Cardiac muscle cell (in vitro differentiated cells and primary cell): ENCODE measurements around the gene ZNF8. TPM values are rescaled to one million over a fixed set of nuclear protein-coding genes. Genes with fewer than 3 reads are reported as not detected.
"Not testable (repeated sequence)": the region's sequence is repeated elsewhere in the genome, so short reads cannot be mapped to it uniquely, and the experiment has no call there.

ENCODE experiments used
- DNase-seq, 2 donors: peaks; one replicate each; pipeline versions ENCODE4 v3.0.0 to v3.0.0-alpha.2; 2010 to 2017; ENCODE audit warnings: low read depth in 1 of 2, low spot score in 1 of 2
- H3K27ac ChIP-seq: fragments of 200-600 bp; sonication (generic); 2 replicates; pipeline ENCODE4 v1.5.1; 2016
- H3K27me3 ChIP-seq: fragments of 200-600 bp; sonication (generic); 2 replicates; pipeline ENCODE4 v1.6.0; 2016; ENCODE audit warnings: control low read depth
- H3K36me3 ChIP-seq: fragments of 200-600 bp; sonication (generic); 2 replicates; pipeline ENCODE4 v1.5.1; 2016; ENCODE audit warnings: control low read depth
- H3K4me1 ChIP-seq: fragments of 200-600 bp; sonication (generic); 2 replicates; pipeline ENCODE4 v1.8.1; 2017; ENCODE audit warnings: low read depth, mild to moderate bottlenecking, mixed run types
- H3K4me3 ChIP-seq: fragments of 200-600 bp; sonication (generic); 2 replicates; pipeline ENCODE4 v1.5.1; 2016; ENCODE audit warnings: mild to moderate bottlenecking
- H3K9me3 ChIP-seq: fragments of 200-600 bp; sonication (generic); 2 replicates; pipeline ENCODE4 v1.5.1; 2017; ENCODE audit warnings: low read depth, mild to moderate bottlenecking, control low read depth
- CTCF ChIP-seq: IDR thresholded peaks from 2 replicates; pipeline ENCODE4 v1.5.1; 2012; ENCODE audit warnings: low read depth, mild to moderate bottlenecking, low read length
- polyA plus RNA-seq: library from polyadenylated mRNA; unstranded; fragments of >200 nt; fragmentation: Nextera tagmentation; extraction: Ambion mirVana; gene quantifications from 2 replicates; pipeline ENCODE4 v1.2.1, GENCODE V29; 2016
- total RNA-seq: library from RNA; depleted of rRNA; stranded (reverse); fragments of >200 nt; gene quantifications from 2 replicates; pipeline ENCODE4 v1.2.3, GENCODE V29; 2016

Gene ZNF8
- total and polyA plus RNA-seq, 2 experiments from 2014 or later = 2.2 to 14.7 TPM

- Histone ChIP-seq H3K27ac (no peak overlapping the region), H3K27me3 (no peaks in the 10 kb centered on the region), H3K4me1 (no peaks in the 10 kb centered on the region), H3K36me3 (peaks cover 56% of the 10 kb centered on the region), H3K4me3 (no peak overlapping the region), H3K9me3 (peaks cover 23% of the 10 kb centered on the region)
- no peak for TF ChIP-seq CTCF
- no peak for DNase-seq
These were observed 26.6 kb upstream of the ZNF8 start for GRCh38 chr19:58252102-58252685.

DNA sequence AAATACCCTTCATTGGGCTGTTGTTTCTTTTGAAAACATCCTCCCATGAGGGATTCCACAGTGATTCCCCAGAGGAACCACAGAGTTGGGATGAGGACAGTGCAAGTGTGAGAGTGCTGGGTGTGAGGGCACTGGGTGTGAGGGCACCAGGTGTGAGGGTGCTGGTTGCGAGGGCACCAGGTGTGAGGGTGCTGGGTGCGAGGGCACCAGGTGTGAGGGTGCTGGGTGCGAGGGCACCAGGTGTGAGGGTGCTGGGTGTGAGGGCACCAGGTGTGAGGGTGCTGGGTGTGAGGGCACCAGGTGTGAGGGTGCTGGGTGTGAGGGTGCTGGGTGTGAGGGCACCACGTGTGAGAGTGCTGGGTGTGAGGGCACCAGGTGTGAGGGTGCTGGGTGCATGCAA, 20.5 kb upstream of the ZNF8 start:
- not testable (repeated sequence) for H3K4me1 ChIP-seq, H3K27me3 ChIP-seq, H3K4me3 ChIP-seq, H3K27ac ChIP-seq, DNase-seq
- H3K36me3 ChIP-seq = peaks cover 44% of the 10 kb centered on the region
- peaks cover 19% of the 10 kb centered on the region for H3K9me3 ChIP-seq

DNA sequence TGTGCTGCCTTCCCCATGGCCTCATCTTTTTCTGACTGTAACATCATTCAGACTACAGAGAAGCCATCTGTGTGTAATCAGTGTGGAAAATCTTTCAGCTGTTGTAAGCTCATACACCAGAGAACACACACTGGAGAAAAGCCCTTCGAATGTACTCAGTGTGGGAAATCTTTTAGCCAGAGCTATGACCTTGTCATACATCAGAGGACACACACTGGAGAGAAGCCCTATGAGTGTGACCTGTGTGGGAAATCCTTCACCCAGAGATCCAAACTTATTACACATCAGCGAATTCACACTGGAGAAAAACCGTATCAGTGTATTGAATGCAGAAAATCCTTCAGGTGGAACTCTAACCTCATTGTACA, 17.2 kb upstream of the ZNF8 start:
- no peak for DNase-seq
- H3K9me3 ChIP-seq = peaks cover 26% of the 10 kb centered on the region
- TF ChIP-seq CTCF = no peak
- no peak overlapping the region for H3K27ac ChIP-seq
- no peaks in the 10 kb centered on the region for H3K4me1 ChIP-seq
- H3K4me3 ChIP-seq = no peak overlapping the region
- H3K36me3 ChIP-seq = peaks cover 31% of the 10 kb centered on the region
- H3K27me3 ChIP-seq = no peaks in the 10 kb centered on the region

DNA sequence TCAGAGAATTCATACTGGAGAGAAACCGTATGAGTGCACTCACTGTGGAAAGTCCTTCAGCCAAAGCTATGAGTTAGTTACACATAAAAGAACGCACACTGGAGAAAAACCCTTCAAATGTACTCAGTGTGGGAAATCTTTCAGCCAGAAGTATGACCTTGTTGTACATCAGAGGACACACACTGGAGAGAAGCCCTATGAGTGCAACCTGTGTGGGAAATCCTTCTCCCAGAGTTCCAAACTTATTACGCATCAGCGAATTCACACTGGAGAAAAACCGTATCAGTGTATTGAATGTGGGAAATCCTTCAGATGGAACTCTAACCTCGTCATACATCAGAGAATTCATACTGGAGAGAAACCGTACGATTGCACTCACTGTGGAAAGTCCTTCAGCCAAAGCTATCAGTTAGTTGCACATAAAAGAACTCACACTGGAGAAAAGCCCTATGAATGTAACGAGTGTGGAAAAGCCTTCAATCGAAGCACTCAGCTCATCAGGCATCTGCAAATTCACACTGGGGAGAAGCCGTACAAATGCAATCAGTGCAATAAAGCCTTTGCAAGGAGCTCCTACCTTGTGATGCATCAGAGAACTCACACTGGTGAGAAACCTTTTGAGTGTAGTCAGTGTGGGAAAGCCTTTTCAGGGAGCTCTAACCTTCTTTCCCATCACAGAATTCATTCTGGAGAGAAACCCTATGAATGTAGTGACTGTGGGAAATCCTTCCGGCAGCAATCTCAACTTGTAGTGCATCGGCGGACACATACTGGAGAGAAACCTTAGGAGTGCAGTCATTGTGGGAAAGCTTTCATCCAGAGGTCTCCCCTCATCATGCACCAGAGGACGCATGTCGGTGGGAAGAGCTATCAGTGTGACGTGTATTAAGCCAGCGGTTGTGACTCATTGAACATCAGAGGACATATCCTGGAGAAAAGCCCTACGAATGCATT, 16.5 kb upstream of the ZNF8 start:
- Histone ChIP-seq H3K27ac (no peak overlapping the region), H3K4me1 (no peaks in the 10 kb centered on the region), H3K4me3 (no peak overlapping the region), H3K27me3 (no peaks in the 10 kb centered on the region), H3K9me3 (peaks cover 26% of the 10 kb centered on the region), H3K36me3 (peaks cover 31% of the 10 kb centered on the region)
- TF ChIP-seq CTCF = no peak
- DNase-seq = no peak

DNA sequence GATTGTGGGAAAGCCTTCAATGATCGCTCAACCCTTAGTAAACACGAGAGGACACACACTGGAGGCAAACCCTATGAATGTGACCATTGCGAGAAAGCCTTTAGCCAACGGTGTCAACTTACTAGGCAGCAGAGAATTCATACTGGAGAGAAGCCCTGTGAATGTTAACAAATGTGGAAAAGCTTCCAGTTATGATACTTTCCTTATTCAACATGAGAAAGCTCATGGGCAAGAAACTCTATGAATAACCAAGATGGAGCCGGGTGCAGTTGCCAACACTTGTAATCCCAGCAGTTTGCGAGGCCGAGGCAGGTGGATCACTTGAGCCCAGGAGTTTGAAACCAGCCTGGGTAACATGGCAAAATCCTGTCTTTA, 15.8 kb upstream of the ZNF8 start:
- no peak for TF ChIP-seq CTCF
- H3K4me3 ChIP-seq = no peak overlapping the region

GRCh38 chr19:58265100-58265499, 13.7 kb upstream of the ZNF8 start:
- Histone ChIP-seq H3K36me3 (peaks cover 19% of the 10 kb centered on the region), H3K27ac (no peak overlapping the region), H3K4me1 (no peaks in the 10 kb centered on the region), H3K27me3 (no peaks in the 10 kb centered on the region), H3K4me3 (no peak overlapping the region), H3K9me3 (peaks cover 22% of the 10 kb centered on the region)
- no peak for TF ChIP-seq CTCF
- no peak for DNase-seq

More for the DNA sequence above, 15.8 kb upstream of the ZNF8 start:
- no peaks in the 10 kb centered on the region for H3K4me1 ChIP-seq
- H3K9me3 ChIP-seq = peaks cover 26% of the 10 kb centered on the region
- no peak for DNase-seq
- peaks cover 31% of the 10 kb centered on the region for H3K36me3 ChIP-seq
- H3K27me3 ChIP-seq = no peaks in the 10 kb centered on the region
- no peak overlapping the region for H3K27ac ChIP-seq
